Transverse colon (tissue), 4 donors: ENCODE measurements around the gene WDSUB1. TPM values are rescaled to one million over a fixed set of nuclear protein-coding genes. Genes with fewer than 3 reads are reported as not detected.

Experiments
- DNase-seq: peaks from one replicate; pipeline ENCODE4 v3.0.0-alpha.2; 2019
- H3K27ac ChIP-seq, 4 donors: fragments of 200-600 bp; sonication (generic); 2 replicates each; pipeline ENCODE4 v1.5.1; 2016 to 2018; ENCODE audit warnings: inconsistent platforms in 4 of 4
- H3K27me3 ChIP-seq: fragments of 200-600 bp; sonication (generic); 2 replicates; pipeline ENCODE4 v1.5.1; 2017; ENCODE audit warnings: inconsistent platforms
- H3K36me3 ChIP-seq, 4 donors: fragments of 200-600 bp; sonication (generic); 2 replicates each; pipeline ENCODE4 v1.5.1; 2017 to 2019; ENCODE audit warnings: inconsistent platforms in 4 of 4
- H3K4me1 ChIP-seq, 4 donors: fragments of 200-600 bp; sonication (generic); 2 replicates each; pipeline ENCODE4 v1.5.1; 2017 to 2020; ENCODE audit warnings: inconsistent platforms in 4 of 4
- H3K4me3 ChIP-seq, 4 donors: fragments of 200-600 bp; sonication (generic); 1 replicate in 1 of 4; 2 replicates in 3 of 4; pipeline versions ENCODE4 v1.5.1 to v1.6.1; 2017 to 2019; ENCODE audit warnings: inconsistent platforms in 4 of 4
- H3K9me3 ChIP-seq, 2 donors: fragments of 200-600 bp; sonication (generic); 2 replicates each; pipeline ENCODE4 v1.5.1; 2017 to 2019; ENCODE audit warnings: inconsistent platforms in 2 of 2
- CTCF ChIP-seq, 5 experiments: fragments of 200-600 bp in 3 of 5; fragments of 450-650 bp in 2 of 5; sonication (generic) in 3 of 5; IDR thresholded peaks; 1 replicate in 2 of 5; 2 replicates in 3 of 5; pipeline ENCODE4 v1.5.1; 2016 to 2017; ENCODE audit warnings: antibody characterized with exemption in 5 of 5, inconsistent platforms in 3 of 5, mild to moderate bottlenecking in 2 of 5, moderate library complexity in 1 of 5
- EP300 ChIP-seq: sonication (generic); formaldehyde crosslinking; IDR thresholded peaks from one replicate; pipeline ENCODE4 v1.6.1; 2017; ENCODE audit warnings: antibody characterized with exemption, low read depth
- POLR2A ChIP-seq: fragments of 450-650 bp; IDR thresholded peaks from one replicate; pipeline ENCODE4 v1.6.1; 2016; ENCODE audit warnings: antibody characterized with exemption, mild to moderate bottlenecking, moderate library complexity
- POLR2AphosphoS5 ChIP-seq, 3 donors: sonication (generic); formaldehyde crosslinking; IDR thresholded peaks; one replicate each; pipeline ENCODE4 v1.6.1; 2016; ENCODE audit warnings: antibody characterized with exemption in 3 of 3
- WGBS, 2 donors: methylation state at CpG; one replicate each; pipeline ENCODE4 v1.1.5; 2018; ENCODE audit warnings: low coverage in 1 of 2; 5-methylcytosine and 5-hydroxymethylcytosine counted together
- in situ Hi-C, 4 donors: fragments of 200-750 bp; cut with MboI; loops; one replicate each; pipeline versions ENCODE4 v1.15.0 to v1.15.1; 2017; ENCODE audit warnings: low sequenced_read_pairs in 3 of 4, low pct_ligation_motif_present in 1 of 4, low pct_unique_long_range_greater_than_20kb in 1 of 4
- intact Hi-C: fragments of 100-400 bp; cut with DNase I; formaldehyde crosslinking; loops from one replicate; pipeline ENCODE4 v1.15.1; 2023; ENCODE audit warnings: low total_unique reads
- total RNA-seq, 4 donors: library from RNA; depleted of rRNA; stranded (reverse); fragments of >200 nt; gene quantifications; one replicate each; pipeline ENCODE4 v1.1.0, GENCODE V29; 2016

WDSUB1 gene
- total RNA-seq, 4 donors from 2014 or later: 3.4 to 10.3 (median 9.1) TPM

- peaks cover 0 to 20% (median 10%) of the 10 kb centered on the region in 4 donors for H3K36me3 ChIP-seq
Measured at GRCh38 chr2:159226608-159227385, 59.7 kb downstream of the WDSUB1 start.

GRCh38 chr2:159226059-159226461 is 60.4 kb downstream of the WDSUB1 start:
- H3K36me3 ChIP-seq: peaks cover 0 to 19% (median 8%) of the 10 kb centered on the region in 4 donors
- H3K27me3 ChIP-seq: no peaks in the 10 kb centered on the region
- no peaks in the 10 kb centered on the region for H3K9me3 ChIP-seq
- in situ Hi-C loops (no loop called here), intact Hi-C loops (no loop called here)
- H3K4me1 ChIP-seq: no peaks in the 10 kb centered on the region
- no peak for DNase-seq
- no peak overlapping the region for H3K4me3 ChIP-seq
- 79% methylated on average over 2 to 5 of the region's 5 CpGs for WGBS, 2 donors
- TF ChIP-seq EP300 (no peak), POLR2A (no peak), CTCF (IDR thresholded peaks at IDR 0.05) (no peak), POLR2AphosphoS5 (IDR thresholded peaks at IDR 0.05) (no peak)
- peak overlapping the region in 1 of 4 donors; percentile 13 for H3K27ac ChIP-seq

More at GRCh38 chr2:159226608-159227385, 59.7 kb downstream of the WDSUB1 start:
- Histone ChIP-seq H3K4me1 (no peaks in the 10 kb centered on the region), H3K27ac (no peak overlapping the region), H3K9me3 (no peaks in the 10 kb centered on the region), H3K27me3 (no peaks in the 10 kb centered on the region), H3K4me3 (no peak overlapping the region)
- intact Hi-C loops (no loop called here), in situ Hi-C loops (no loop called here)
- DNase-seq: no peak
- TF ChIP-seq POLR2AphosphoS5 (IDR thresholded peaks at IDR 0.05) (no peak), CTCF (IDR thresholded peaks at IDR 0.05) (no peak), EP300 (no peak), POLR2A (no peak)

- in situ Hi-C loops: no loop called here
- peaks cover 0 to 16% (median 8%) of the 10 kb centered on the region in 4 donors for H3K36me3 ChIP-seq
- no peaks in the 10 kb centered on the region for H3K27me3 ChIP-seq
- no peak overlapping the region for H3K4me3 ChIP-seq
- no peaks in the 10 kb centered on the region for H3K4me1 ChIP-seq
- peak overlapping the region in 1 of 4 donors; percentile 13 for H3K27ac ChIP-seq
- 88% methylated on average over 26 of the region's 26 CpGs; no CpG with 5 or more reads in 1 of the 2 donors for WGBS, 2 donors
- TF ChIP-seq CTCF (IDR thresholded peaks at IDR 0.05): no peak
- no peak for TF ChIP-seq POLR2AphosphoS5 (IDR thresholded peaks at IDR 0.05)
- no peak for TF ChIP-seq EP300
- no peak for TF ChIP-seq POLR2A
- H3K9me3 ChIP-seq: no peaks in the 10 kb centered on the region
- intact Hi-C loops: no loop called here
- DNase-seq: no peak
Measured at GRCh38 chr2:159225025-159226016, 61.2 kb downstream of the WDSUB1 start.
